Measurements from ENCODE around the gene GRN.

The GRN gene

GRCh38 chr17:44349553-44350070 is 4.5 kb downstream of the GRN start:
- H3K36me3 ChIP-seq (ENCODE audit: insufficient read depth) = no peaks in the 10 kb centered on the region
- no peaks in the 10 kb centered on the region for H4K20me1 ChIP-seq (ENCODE audit: insufficient read depth)
- peaks cover 17% of the 10 kb centered on the region for H3K4me1 ChIP-seq (ENCODE audit: low read depth, poor library complexity, severe bottlenecking)
- no peak overlapping the region for H3K27ac ChIP-seq
- H3K4me3 ChIP-seq (IDR thresholded peaks at IDR 0.05; ENCODE audit: insufficient read depth, low read depth, low read length) = no peak overlapping the region
- H3K27me3 ChIP-seq (ENCODE audit: insufficient read depth, low read depth) = no peaks in the 10 kb centered on the region
- no peaks in the 10 kb centered on the region for H3K79me2 ChIP-seq (ENCODE audit: insufficient read depth, low read depth)
- no peak overlapping the region for H3K4me2 ChIP-seq
- TF ChIP-seq, protein P1, sequence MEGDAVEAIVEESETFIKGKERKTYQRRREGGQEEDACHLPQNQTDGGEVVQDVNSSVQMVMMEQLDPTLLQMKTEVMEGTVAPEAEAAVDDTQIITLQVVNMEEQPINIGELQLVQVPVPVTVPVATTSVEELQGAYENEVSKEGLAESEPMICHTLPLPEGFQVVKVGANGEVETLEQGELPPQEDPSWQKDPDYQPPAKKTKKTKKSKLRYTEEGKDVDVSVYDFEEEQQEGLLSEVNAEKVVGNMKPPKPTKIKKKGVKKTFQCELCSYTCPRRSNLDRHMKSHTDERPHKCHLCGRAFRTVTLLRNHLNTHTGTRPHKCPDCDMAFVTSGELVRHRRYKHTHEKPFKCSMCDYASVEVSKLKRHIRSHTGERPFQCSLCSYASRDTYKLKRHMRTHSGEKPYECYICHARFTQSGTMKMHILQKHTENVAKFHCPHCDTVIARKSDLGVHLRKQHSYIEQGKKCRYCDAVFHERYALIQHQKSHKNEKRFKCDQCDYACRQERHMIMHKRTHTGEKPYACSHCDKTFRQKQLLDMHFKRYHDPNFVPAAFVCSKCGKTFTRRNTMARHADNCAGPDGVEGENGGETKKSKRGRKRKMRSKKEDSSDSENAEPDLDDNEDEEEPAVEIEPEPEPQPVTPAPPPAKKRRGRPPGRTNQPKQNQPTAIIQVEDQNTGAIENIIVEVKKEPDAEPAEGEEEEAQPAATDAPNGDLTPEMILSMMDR (conservative IDR thresholded peaks at IDR 0.05; ENCODE audit: low read depth, low read length) = no peak
- no peak overlapping the region for H3K9ac ChIP-seq
- no peak overlapping the region for H2AFZ ChIP-seq (ENCODE audit: low read depth)

GRCh38 chr17:44350733-44351226 is 5.7 kb downstream of the GRN start:
- Histone ChIP-seq H3K36me3 (ENCODE audit: insufficient read depth) (no peaks in the 10 kb centered on the region), H3K4me2 (no peak overlapping the region), H2AFZ (ENCODE audit: low read depth) (no peak overlapping the region), H4K20me1 (ENCODE audit: insufficient read depth) (no peaks in the 10 kb centered on the region), H3K79me2 (ENCODE audit: insufficient read depth, low read depth) (no peaks in the 10 kb centered on the region), H3K4me3 (IDR thresholded peaks at IDR 0.05; ENCODE audit: insufficient read depth, low read depth, low read length) (no peak overlapping the region), H3K27ac (no peak overlapping the region), H3K4me1 (ENCODE audit: low read depth, poor library complexity, severe bottlenecking) (peaks cover 16% of the 10 kb centered on the region), H3K9ac (no peak overlapping the region), H3K27me3 (ENCODE audit: insufficient read depth, low read depth) (no peaks in the 10 kb centered on the region)
- TF ChIP-seq, protein P1 (conservative IDR thresholded peaks at IDR 0.05; ENCODE audit: low read depth, low read length) = peak; percentile 93

- Histone ChIP-seq H3K36me3 (ENCODE audit: insufficient read depth) (no peaks in the 10 kb centered on the region), H3K79me2 (ENCODE audit: insufficient read depth, low read depth) (no peaks in the 10 kb centered on the region), H3K27me3 (ENCODE audit: insufficient read depth, low read depth) (no peaks in the 10 kb centered on the region), H2AFZ (ENCODE audit: low read depth) (no peak overlapping the region), H3K4me3 (IDR thresholded peaks at IDR 0.05; ENCODE audit: insufficient read depth, low read depth, low read length) (no peak overlapping the region), H3K4me2 (no peak overlapping the region), H3K9ac (no peak overlapping the region), H4K20me1 (ENCODE audit: insufficient read depth) (no peaks in the 10 kb centered on the region), H3K4me1 (ENCODE audit: low read depth, poor library complexity, severe bottlenecking) (peaks cover 12% of the 10 kb centered on the region), H3K27ac (no peak overlapping the region)
- TF ChIP-seq, protein P1 (conservative IDR thresholded peaks at IDR 0.05; ENCODE audit: low read depth, low read length) = no peak
These were observed 6.4 kb downstream of the GRN start for GRCh38 chr17:44351464-44351863.

- TF ChIP-seq, protein P1 (conservative IDR thresholded peaks at IDR 0.05; ENCODE audit: low read depth, low read length) = no peak
- Histone ChIP-seq H3K36me3 (ENCODE audit: insufficient read depth) (no peaks in the 10 kb centered on the region), H3K4me3 (IDR thresholded peaks at IDR 0.05; ENCODE audit: insufficient read depth, low read depth, low read length) (no peak overlapping the region), H2AFZ (ENCODE audit: low read depth) (no peak overlapping the region), H3K4me1 (ENCODE audit: low read depth, poor library complexity, severe bottlenecking) (peaks cover 12% of the 10 kb centered on the region), H3K4me2 (no peak overlapping the region), H3K27ac (no peak overlapping the region), H4K20me1 (ENCODE audit: insufficient read depth) (no peaks in the 10 kb centered on the region), H3K27me3 (ENCODE audit: insufficient read depth, low read depth) (no peaks in the 10 kb centered on the region), H3K79me2 (ENCODE audit: insufficient read depth, low read depth) (no peaks in the 10 kb centered on the region), H3K9ac (no peak overlapping the region)
These were observed 7.1 kb downstream of the GRN start for GRCh38 chr17:44351961-44352827.
